K562 (cell line): ENCODE results near the gene SEL1L. TPM values are rescaled to one million over a fixed set of nuclear protein-coding genes. Genes with fewer than 3 reads are reported as not detected.
A peak's percentile ranks its signal among the peaks of the same experiment; 100 is the strongest.

Experiments
- CTCF ChIP-seq, 3 experiments: IDR thresholded peaks in 2 of 3; conservative IDR thresholded peaks in 1 of 3; 2 replicates each; pipeline ENCODE4 v1.5.1; 2011 to 2012; ENCODE audit warnings: low read length in 3 of 3, mild to moderate bottlenecking in 3 of 3, control low read depth in 2 of 3, improper control_type of control experiment in 1 of 3, inconsistent platforms in 1 of 3, low read depth in 1 of 3, mixed read lengths in 1 of 3, moderate library complexity in 1 of 3; ENCODE audit not compliant: insufficient read depth in 2 of 3
- EP400 ChIP-seq: fragments of 450-650 bp; IDR thresholded peaks from 2 replicates; pipeline ENCODE4 v1.6.1; 2017; ENCODE audit warnings: antibody characterized with exemption, mild to moderate bottlenecking, moderate library complexity
- GATAD2A ChIP-seq: fragments of 450-650 bp; IDR thresholded peaks from 2 replicates; pipeline ENCODE4 v1.6.1; 2017
- KDM2B ChIP-seq: fragments of 250-450 bp; sonication (Bioruptor Pico); IDR thresholded peaks from 2 replicates; pipeline ENCODE4 v1.8.0; 2021; ENCODE audit warnings: mild to moderate bottlenecking, moderate library complexity
- L3MBTL2 ChIP-seq: fragments of 450-650 bp; IDR thresholded peaks from 2 replicates; pipeline ENCODE4 v1.6.1; 2016; ENCODE audit warnings: mild to moderate bottlenecking, moderate library complexity
- MAFG ChIP-seq: fragments of 450-650 bp; conservative IDR thresholded peaks from 2 replicates; pipeline ENCODE4 v1.6.1; 2016; ENCODE audit warnings: missing genetic modification characterization, missing compliant biosample characterization
- NCOR1 ChIP-seq: fragments of 450-650 bp; IDR thresholded peaks from 2 replicates; pipeline ENCODE4 v1.6.1; 2016; ENCODE audit warnings: mild to moderate bottlenecking, moderate library complexity
- NR2C1 ChIP-seq, 2 experiments: fragments of 450-650 bp; IDR thresholded peaks; 2 replicates each; pipeline ENCODE4 v1.6.1; 2017; ENCODE audit warnings: mild to moderate bottlenecking in 2 of 2, antibody characterized with exemption in 1 of 2, inconsistent platforms in 1 of 2, missing compliant biosample characterization in 1 of 2, missing genetic modification characterization in 1 of 2
- PATZ1 ChIP-seq: fragments of 250-450 bp; sonication (Bioruptor Pico); IDR thresholded peaks from 2 replicates; pipeline ENCODE4 v1.5.0; 2020; ENCODE audit warnings: mild to moderate bottlenecking, borderline replicate concordance
- PCBP1 ChIP-seq: fragments of 200-400 bp; formaldehyde crosslinking; IDR thresholded peaks from 2 replicates; pipeline ENCODE4 v1.6.1; 2018; ENCODE audit warnings: mild to moderate bottlenecking, low read depth, low read length; ENCODE audit not compliant: poor library complexity, severe bottlenecking
- RFX5 ChIP-seq: IDR thresholded peaks from 2 replicates; pipeline ENCODE4 v1.6.1; 2011; ENCODE audit warnings: low read depth, mild to moderate bottlenecking, improper control_type of control experiment, low read length
- SLC30A9 ChIP-seq: fragments of 250-450 bp; sonication (Bioruptor Pico); IDR thresholded peaks from 2 replicates; pipeline ENCODE4 v1.8.0; 2022; ENCODE audit warnings: mild to moderate bottlenecking, moderate library complexity
- SMAD3 ChIP-seq: fragments of 450-650 bp; formaldehyde crosslinking; conservative IDR thresholded peaks from 2 replicates; pipeline ENCODE4 v1.4.0; 2020; ENCODE audit warnings: mild to moderate bottlenecking
- SOX6 ChIP-seq: fragments of 450-650 bp; IDR thresholded peaks from 2 replicates; pipeline ENCODE4 v1.6.1; 2014; ENCODE audit warnings: mild to moderate bottlenecking
- TBL1XR1 ChIP-seq, 2 experiments: IDR thresholded peaks; 2 replicates each; pipeline ENCODE4 v1.6.1; 2012; ENCODE audit warnings: improper control_type of control experiment in 2 of 2, low read length in 2 of 2, mild to moderate bottlenecking in 1 of 2
- TEAD1 ChIP-seq, 2 experiments: fragments of 450-650 bp in 1 of 2; sonication (generic) in 1 of 2; formaldehyde crosslinking; IDR thresholded peaks; 2 replicates each; pipeline versions ENCODE4 v1.4.0 to v1.8.0; 2020 to 2022; ENCODE audit warnings: mild to moderate bottlenecking in 2 of 2, missing genetic modification reagents in 1 of 2
- ZNF586 ChIP-seq: fragments of 450-650 bp; formaldehyde crosslinking; conservative IDR thresholded peaks from 2 replicates; pipeline ENCODE4 v1.4.0; 2020; ENCODE audit warnings: mild to moderate bottlenecking, moderate library complexity
- polyA plus RNA-seq, 8 experiments: library from polyadenylated mRNA; depleted of rRNA in 4 of 8; stranded (reverse) in 5 of 8; unstranded in 3 of 8; fragments of >200 nt; fragmentation: Nextera tagmentation in 2 of 8; fragmentation: Illumina TruSeq in 1 of 8; extraction: Ambion mirVana in 2 of 8; extraction: Trizol in 1 of 8; gene quantifications; 2 replicates each; pipeline versions ENCODE4 v1.2.1 to v1.2.3, GENCODE V29; 2011 to 2014; ENCODE audit warnings: inconsistent platforms in 1 of 8, missing spikeins in 1 of 8
- total RNA-seq, 7 experiments: library from RNA; depleted of rRNA in 6 of 7; stranded (reverse); fragments of >200 nt in 6 of 7; fragmentation: Illumina TruSeq in 2 of 7; extraction: Trizol in 2 of 7; gene quantifications; 2 replicates each; pipeline versions ENCODE4 v1.2.1 to v1.2.3, GENCODE V29; 2011 to 2021; ENCODE audit warnings: low replicate concordance in 1 of 7
- TF ChIP-seq, protein P1 (sequence below): sonication (generic); formaldehyde crosslinking; IDR thresholded peaks from 2 replicates; pipeline ENCODE4 v1.5.0; 2020; ENCODE audit warnings: missing genetic modification reagents
- TF ChIP-seq, protein P2 (sequence below): fragments of 450-650 bp; IDR thresholded peaks from 2 replicates; pipeline ENCODE4 v1.6.1; 2016; ENCODE audit warnings: mild to moderate bottlenecking
- TF ChIP-seq, protein P3 (sequence below): fragments of 250-450 bp; sonication (Bioruptor Pico); IDR thresholded peaks from 2 replicates; pipeline ENCODE4 v1.9.0; 2021; ENCODE audit warnings: mild to moderate bottlenecking, inconsistent platforms

The SEL1L gene
- total and polyA plus RNA-seq, 9 of the 15 experiments (the other 6 are each of a cell fraction or from before 2014, with no cell fraction given), result 7.7 to 21.1 (median 13.6) TPM

DNA sequence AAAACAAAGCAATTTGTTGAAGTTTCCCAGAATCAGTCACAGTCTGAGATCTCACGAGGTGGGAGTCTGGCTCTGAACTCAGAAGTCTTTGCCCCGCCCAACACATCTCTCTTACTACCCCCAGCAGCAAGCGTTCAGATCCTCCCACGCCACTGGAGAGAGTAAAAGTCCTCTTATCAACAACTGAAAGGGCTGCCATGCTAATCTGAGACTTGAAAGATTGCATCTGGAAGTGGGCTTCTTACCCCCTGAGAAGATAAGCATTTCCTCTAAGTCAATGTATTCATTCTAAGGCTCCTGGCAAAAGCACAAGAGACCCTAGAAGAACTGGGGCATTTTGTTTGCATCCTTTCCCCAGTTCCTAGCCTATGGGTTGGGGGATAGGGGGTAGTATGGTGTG, 99.4 kb downstream of the SEL1L start (continued):
- TF ChIP-seq GATAD2A (peak; percentile 76), RFX5 (no peak), EP400 (0 out of 2 replicates have a peak, but pooled peaks have one; percentile 37), SLC30A9 (CRISPR knock-in tag) (no peak), TBL1XR1 (IDR thresholded peaks at IDR 0.05; ENCODE audit: low read length in 2 of 2) (peak in 1 of 2 experiments; percentile 50; a peak in 2 of 4 replicates), PCBP1 (no peak), KDM2B (no peak), MAFG (tag) (no peak), ZNF586 (CRISPR knock-in tag) (no peak), PATZ1 (CRISPR knock-in tag) (no peak), NCOR1 (peak; percentile 71), SOX6 (peak; percentile 54), NR2C1 (IDR thresholded peaks at IDR 0.05) (no peak), NR2C1 (tag; IDR thresholded peaks at IDR 0.05) (no peak), CTCF (IDR thresholded peaks at IDR 0.05 in 2 of 3, conservative IDR thresholded peaks at IDR 0.05 in 1 of 3; ENCODE audit: insufficient read depth in 2 of 3, low read depth in 1 of 3, low read length in 3 of 3) (no peak), SMAD3 (CRISPR knock-in tag) (no peak), L3MBTL2 (no peak), TEAD1 (CRISPR knock-in tag; IDR thresholded peaks at IDR 0.05) (no peak)
- TF ChIP-seq, protein P1, sequence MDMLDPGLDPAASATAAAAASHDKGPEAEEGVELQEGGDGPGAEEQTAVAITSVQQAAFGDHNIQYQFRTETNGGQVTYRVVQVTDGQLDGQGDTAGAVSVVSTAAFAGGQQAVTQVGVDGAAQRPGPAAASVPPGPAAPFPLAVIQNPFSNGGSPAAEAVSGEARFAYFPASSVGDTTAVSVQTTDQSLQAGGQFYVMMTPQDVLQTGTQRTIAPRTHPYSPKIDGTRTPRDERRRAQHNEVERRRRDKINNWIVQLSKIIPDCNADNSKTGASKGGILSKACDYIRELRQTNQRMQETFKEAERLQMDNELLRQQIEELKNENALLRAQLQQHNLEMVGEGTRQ (CRISPR knock-in tag), result no peak
- TF ChIP-seq, protein P2, sequence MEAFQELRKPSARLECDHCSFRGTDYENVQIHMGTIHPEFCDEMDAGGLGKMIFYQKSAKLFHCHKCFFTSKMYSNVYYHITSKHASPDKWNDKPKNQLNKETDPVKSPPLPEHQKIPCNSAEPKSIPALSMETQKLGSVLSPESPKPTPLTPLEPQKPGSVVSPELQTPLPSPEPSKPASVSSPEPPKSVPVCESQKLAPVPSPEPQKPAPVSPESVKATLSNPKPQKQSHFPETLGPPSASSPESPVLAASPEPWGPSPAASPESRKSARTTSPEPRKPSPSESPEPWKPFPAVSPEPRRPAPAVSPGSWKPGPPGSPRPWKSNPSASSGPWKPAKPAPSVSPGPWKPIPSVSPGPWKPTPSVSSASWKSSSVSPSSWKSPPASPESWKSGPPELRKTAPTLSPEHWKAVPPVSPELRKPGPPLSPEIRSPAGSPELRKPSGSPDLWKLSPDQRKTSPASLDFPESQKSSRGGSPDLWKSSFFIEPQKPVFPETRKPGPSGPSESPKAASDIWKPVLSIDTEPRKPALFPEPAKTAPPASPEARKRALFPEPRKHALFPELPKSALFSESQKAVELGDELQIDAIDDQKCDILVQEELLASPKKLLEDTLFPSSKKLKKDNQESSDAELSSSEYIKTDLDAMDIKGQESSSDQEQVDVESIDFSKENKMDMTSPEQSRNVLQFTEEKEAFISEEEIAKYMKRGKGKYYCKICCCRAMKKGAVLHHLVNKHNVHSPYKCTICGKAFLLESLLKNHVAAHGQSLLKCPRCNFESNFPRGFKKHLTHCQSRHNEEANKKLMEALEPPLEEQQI, result no peak
- TF ChIP-seq, protein P3, sequence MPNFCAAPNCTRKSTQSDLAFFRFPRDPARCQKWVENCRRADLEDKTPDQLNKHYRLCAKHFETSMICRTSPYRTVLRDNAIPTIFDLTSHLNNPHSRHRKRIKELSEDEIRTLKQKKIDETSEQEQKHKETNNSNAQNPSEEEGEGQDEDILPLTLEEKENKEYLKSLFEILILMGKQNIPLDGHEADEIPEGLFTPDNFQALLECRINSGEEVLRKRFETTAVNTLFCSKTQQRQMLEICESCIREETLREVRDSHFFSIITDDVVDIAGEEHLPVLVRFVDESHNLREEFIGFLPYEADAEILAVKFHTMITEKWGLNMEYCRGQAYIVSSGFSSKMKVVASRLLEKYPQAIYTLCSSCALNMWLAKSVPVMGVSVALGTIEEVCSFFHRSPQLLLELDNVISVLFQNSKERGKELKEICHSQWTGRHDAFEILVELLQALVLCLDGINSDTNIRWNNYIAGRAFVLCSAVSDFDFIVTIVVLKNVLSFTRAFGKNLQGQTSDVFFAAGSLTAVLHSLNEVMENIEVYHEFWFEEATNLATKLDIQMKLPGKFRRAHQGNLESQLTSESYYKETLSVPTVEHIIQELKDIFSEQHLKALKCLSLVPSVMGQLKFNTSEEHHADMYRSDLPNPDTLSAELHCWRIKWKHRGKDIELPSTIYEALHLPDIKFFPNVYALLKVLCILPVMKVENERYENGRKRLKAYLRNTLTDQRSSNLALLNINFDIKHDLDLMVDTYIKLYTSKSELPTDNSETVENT, result no peak
